Measurements from ENCODE around the gene AP2A2. TPM values are rescaled to one million over a fixed set of nuclear protein-coding genes. Genes with fewer than 3 reads are reported as not detected.

The AP2A2 gene
- total RNA-seq, 3 donors from 2014 or later: 44.6 to 112 (median 54.7) TPM

- no peaks in the 10 kb centered on the region for H3K9me3 ChIP-seq
- TF ChIP-seq POLR2A (IDR thresholded peaks at IDR 0.05) (peak; percentile 19), CTCF (IDR thresholded peaks at IDR 0.05) (no peak), POLR2AphosphoS5 (IDR thresholded peaks at IDR 0.05) (peak in 2 of 3 donors; percentile 15 to 28)
- H3K27me3 ChIP-seq: no peaks in the 10 kb centered on the region
- peak within 1 kb of the TSS; percentile 86 to 98 (median 89) for H3K4me3 ChIP-seq
- DNase-seq (ENCODE audit: low spot score in 2 of 2): peak; percentile 83 to 86
- intact Hi-C loops (cut with DNase I; ENCODE audit: low total_unique reads): loop anchor here (5.0 kb wide), 1 partner anchor 63 kb away; no protein-coding TSS in a partner anchor
- H3K4me1 ChIP-seq: peaks cover 11% of the 10 kb centered on the region in 2 donors
- H3K36me3 ChIP-seq: no peaks in the 10 kb centered on the region
- H3K27ac ChIP-seq: peak within 1 kb of the TSS; percentile 87 to 92
Measured at GRCh38 chr11:910589-911030, 15.1 kb upstream of the AP2A2 start, which contains the start of gene CHID1. TSS of gene CHID1 (minus strand) at chr11:910810. CDS start at chr11:904816, 5,994 bp downstream.

GRCh38 chr11:911031-911889 lies 14.4 kb upstream of the AP2A2 start:
- no peak for TF ChIP-seq POLR2A (IDR thresholded peaks at IDR 0.05)
- no peak for TF ChIP-seq POLR2AphosphoS5 (IDR thresholded peaks at IDR 0.05)
- H3K27ac ChIP-seq: peak overlapping the region; percentile 87 to 92
- DNase-seq (ENCODE audit: low spot score in 2 of 2): no peak

GRCh38 chr11:911890-912219 lies 13.8 kb upstream of the AP2A2 start:
- Histone ChIP-seq H3K27me3 (no peaks in the 10 kb centered on the region), H3K9me3 (no peaks in the 10 kb centered on the region), H3K27ac (peak overlapping the region; percentile 87 to 92), H3K4me1 (peaks cover 11% of the 10 kb centered on the region in 2 donors), H3K4me3 (peak overlapping the region in 2 of 3 donors; percentile 89 to 98), H3K36me3 (no peaks in the 10 kb centered on the region)
- no peak for DNase-seq (ENCODE audit: low spot score in 2 of 2)
- TF ChIP-seq POLR2A (IDR thresholded peaks at IDR 0.05) (no peak), CTCF (IDR thresholded peaks at IDR 0.05) (no peak), POLR2AphosphoS5 (IDR thresholded peaks at IDR 0.05) (no peak)
- intact Hi-C loops (cut with DNase I; ENCODE audit: low total_unique reads): loop anchor here (5.0 kb wide), 1 partner anchor 65 kb away; no protein-coding TSS in a partner anchor

More at GRCh38 chr11:911031-911889, 14.4 kb upstream of the AP2A2 start:
- no peaks in the 10 kb centered on the region for H3K9me3 ChIP-seq
- H3K36me3 ChIP-seq: no peaks in the 10 kb centered on the region
- H3K27me3 ChIP-seq: no peaks in the 10 kb centered on the region
- peaks cover 11% of the 10 kb centered on the region in 2 donors for H3K4me1 ChIP-seq
- peak overlapping the region; percentile 86 to 98 (median 89) for H3K4me3 ChIP-seq
- intact Hi-C loops (cut with DNase I; ENCODE audit: low total_unique reads): loop anchor here (5.0 kb wide), 1 partner anchor 64 kb away; no protein-coding TSS in a partner anchor

- no peak overlapping the region for H3K27ac ChIP-seq
- DNase-seq (ENCODE audit: low spot score in 2 of 2): no peak
- peaks cover 11% of the 10 kb centered on the region in 2 donors for H3K4me1 ChIP-seq
- no peak for TF ChIP-seq CTCF (IDR thresholded peaks at IDR 0.05)
- TF ChIP-seq POLR2AphosphoS5 (IDR thresholded peaks at IDR 0.05): no peak
- no peaks in the 10 kb centered on the region for H3K36me3 ChIP-seq
- intact Hi-C loops (cut with DNase I; ENCODE audit: low total_unique reads): loop anchor here (5.0 kb wide), 1 partner anchor 65 kb away; no protein-coding TSS in a partner anchor
- no peaks in the 10 kb centered on the region for H3K9me3 ChIP-seq
- no peaks in the 10 kb centered on the region for H3K27me3 ChIP-seq
- no peak overlapping the region for H3K4me3 ChIP-seq
Measured at GRCh38 chr11:912266-912665, 13.4 kb upstream of the AP2A2 start.

GRCh38 chr11:913043-913442 lies 12.6 kb upstream of the AP2A2 start:
- H3K27ac ChIP-seq: no peak overlapping the region
- no peak for DNase-seq (ENCODE audit: low spot score in 2 of 2)
- H3K9me3 ChIP-seq: no peaks in the 10 kb centered on the region
- no peak for TF ChIP-seq CTCF (IDR thresholded peaks at IDR 0.05)
- no peak for TF ChIP-seq POLR2AphosphoS5 (IDR thresholded peaks at IDR 0.05)
- no peak for TF ChIP-seq POLR2A (IDR thresholded peaks at IDR 0.05)
- no peaks in the 10 kb centered on the region for H3K36me3 ChIP-seq
- intact Hi-C loops (cut with DNase I; ENCODE audit: low total_unique reads): loop anchor here (5.0 kb wide), 1 partner anchor 66 kb away; no protein-coding TSS in a partner anchor
- H3K27me3 ChIP-seq: no peaks in the 10 kb centered on the region
- no peak overlapping the region for H3K4me3 ChIP-seq
- peaks cover 11% of the 10 kb centered on the region in 2 donors for H3K4me1 ChIP-seq

Measured in breast epithelium (tissue), 4 donors.